HL-60 (cell line): ENCODE measurements around the gene SH3GL3.

Experiments
- CTCF ChIP-seq: IDR thresholded peaks from one replicate; pipeline ENCODE4 v1.5.1; 2011; ENCODE audit warnings: low read length, control low read depth, inconsistent platforms; ENCODE audit not compliant: insufficient read depth
- POLR2AphosphoS5 ChIP-seq: IDR thresholded peaks from 2 replicates; pipeline ENCODE4 v1.6.1; 2012; ENCODE audit warnings: low read depth
- REST ChIP-seq: IDR thresholded peaks from 2 replicates; pipeline ENCODE4 v1.6.1; 2012; ENCODE audit warnings: low read depth; ENCODE audit not compliant: insufficient replicate concordance

- no peak for TF ChIP-seq POLR2AphosphoS5
- no peak for TF ChIP-seq REST
- no peak for TF ChIP-seq CTCF
Measured at GRCh38 chr15:83472151-83472550, 25.0 kb downstream of the SH3GL3 start.
